ENCODE data around the gene NEK8.
A peak's percentile ranks its signal among the peaks of the same experiment; 100 is the strongest.

NEK8 gene

GRCh38 chr17:28703552-28704218 is 24.9 kb upstream of the NEK8 start:
- Histone ChIP-seq H3K9ac (ENCODE audit: insufficient read length, low read depth) (no peak overlapping the region), H3K36me3 (ENCODE audit: insufficient read depth, insufficient read length, low read length) (peaks cover 75% of the 10 kb centered on the region), H3K4me1 (ENCODE audit: insufficient read depth, insufficient read length) (peaks cover 26% of the 10 kb centered on the region), H3K9me3 (ENCODE audit: insufficient read depth, low read length) (no peaks in the 10 kb centered on the region), H3K4me3 (ENCODE audit: insufficient read length, low read depth) (no peak overlapping the region), H3K27me3 (ENCODE audit: insufficient read depth, insufficient read length) (no peaks in the 10 kb centered on the region)
- no peak for DNase-seq (ENCODE audit: low read depth, low spot score)
- TF ChIP-seq YY1 (IDR thresholded peaks at IDR 0.05; ENCODE audit: insufficient read depth, insufficient read length) (no peak), SUZ12 (IDR thresholded peaks at IDR 0.05; ENCODE audit: extremely low read depth, insufficient read depth, insufficient read length) (no peak), ZNF274 (IDR thresholded peaks at IDR 0.05; ENCODE audit: low read depth, low read length) (no peak)

- no peak for DNase-seq (ENCODE audit: low read depth, low spot score)
- peaks cover 68% of the 10 kb centered on the region for H3K36me3 ChIP-seq (ENCODE audit: insufficient read depth, insufficient read length, low read length)
- H3K4me1 ChIP-seq (ENCODE audit: insufficient read depth, insufficient read length), result peaks cover 26% of the 10 kb centered on the region
- TF ChIP-seq YY1 (IDR thresholded peaks at IDR 0.05; ENCODE audit: insufficient read depth, insufficient read length) (no peak), SUZ12 (IDR thresholded peaks at IDR 0.05; ENCODE audit: extremely low read depth, insufficient read depth, insufficient read length) (no peak)
- H3K27me3 ChIP-seq (ENCODE audit: insufficient read depth, insufficient read length), result no peaks in the 10 kb centered on the region
- H3K9ac ChIP-seq (ENCODE audit: insufficient read length, low read depth), result no peak overlapping the region
- no peaks in the 10 kb centered on the region for H3K9me3 ChIP-seq (ENCODE audit: insufficient read depth, low read length)
- H3K4me3 ChIP-seq (ENCODE audit: insufficient read length, low read depth), result no peak overlapping the region
Observed at GRCh38 chr17:28704219-28704858, 24.2 kb upstream of the NEK8 start.

- DNase-seq (ENCODE audit: low read depth, low spot score), result no peak
- Histone ChIP-seq H3K36me3 (ENCODE audit: insufficient read depth, insufficient read length, low read length) (peaks cover 63% of the 10 kb centered on the region), H3K27me3 (ENCODE audit: insufficient read depth, insufficient read length) (no peaks in the 10 kb centered on the region), H3K4me3 (ENCODE audit: insufficient read length, low read depth) (no peak overlapping the region), H3K9me3 (ENCODE audit: insufficient read depth, low read length) (no peaks in the 10 kb centered on the region), H3K9ac (ENCODE audit: insufficient read length, low read depth) (peak overlapping the region; percentile 52), H3K4me1 (ENCODE audit: insufficient read depth, insufficient read length) (peaks cover 30% of the 10 kb centered on the region)
- no peak for TF ChIP-seq YY1 (IDR thresholded peaks at IDR 0.05; ENCODE audit: insufficient read depth, insufficient read length)
- no peak for TF ChIP-seq ZNF274 (IDR thresholded peaks at IDR 0.05; ENCODE audit: low read depth, low read length)
- no peak for TF ChIP-seq SUZ12 (IDR thresholded peaks at IDR 0.05; ENCODE audit: extremely low read depth, insufficient read depth, insufficient read length)
Observed at GRCh38 chr17:28705074-28705659, 23.4 kb upstream of the NEK8 start.

GRCh38 chr17:28705728-28706334 is 22.8 kb upstream of the NEK8 start:
- no peak overlapping the region for H3K9ac ChIP-seq (ENCODE audit: insufficient read length, low read depth)
- TF ChIP-seq ZNF274 (IDR thresholded peaks at IDR 0.05; ENCODE audit: low read depth, low read length) (no peak), SUZ12 (IDR thresholded peaks at IDR 0.05; ENCODE audit: extremely low read depth, insufficient read depth, insufficient read length) (no peak), YY1 (IDR thresholded peaks at IDR 0.05; ENCODE audit: insufficient read depth, insufficient read length) (no peak)
- H3K4me3 ChIP-seq (ENCODE audit: insufficient read length, low read depth), result no peak overlapping the region
- peaks cover 29% of the 10 kb centered on the region for H3K4me1 ChIP-seq (ENCODE audit: insufficient read depth, insufficient read length)
- no peak for DNase-seq (ENCODE audit: low read depth, low spot score)
- H3K27me3 ChIP-seq (ENCODE audit: insufficient read depth, insufficient read length), result no peaks in the 10 kb centered on the region
- no peaks in the 10 kb centered on the region for H3K9me3 ChIP-seq (ENCODE audit: insufficient read depth, low read length)
- H3K36me3 ChIP-seq (ENCODE audit: insufficient read depth, insufficient read length, low read length), result peaks cover 56% of the 10 kb centered on the region

- DNase-seq (ENCODE audit: low read depth, low spot score), result no peak
- Histone ChIP-seq H3K9ac (ENCODE audit: insufficient read length, low read depth) (no peak overlapping the region), H3K36me3 (ENCODE audit: insufficient read depth, insufficient read length, low read length) (peaks cover 48% of the 10 kb centered on the region), H3K9me3 (ENCODE audit: insufficient read depth, low read length) (no peaks in the 10 kb centered on the region), H3K4me3 (ENCODE audit: insufficient read length, low read depth) (no peak overlapping the region), H3K27me3 (ENCODE audit: insufficient read depth, insufficient read length) (no peaks in the 10 kb centered on the region), H3K4me1 (ENCODE audit: insufficient read depth, insufficient read length) (peaks cover 23% of the 10 kb centered on the region)
- TF ChIP-seq YY1 (IDR thresholded peaks at IDR 0.05; ENCODE audit: insufficient read depth, insufficient read length) (no peak), SUZ12 (IDR thresholded peaks at IDR 0.05; ENCODE audit: extremely low read depth, insufficient read depth, insufficient read length) (no peak), ZNF274 (IDR thresholded peaks at IDR 0.05; ENCODE audit: low read depth, low read length) (no peak)
Observed at GRCh38 chr17:28706471-28707338, 21.9 kb upstream of the NEK8 start.

GRCh38 chr17:28707339-28707720 is 21.3 kb upstream of the NEK8 start:
- DNase-seq (ENCODE audit: low read depth, low spot score), result no peak
- Histone ChIP-seq H3K27me3 (ENCODE audit: insufficient read depth, insufficient read length) (no peaks in the 10 kb centered on the region), H3K36me3 (ENCODE audit: insufficient read depth, insufficient read length, low read length) (peaks cover 41% of the 10 kb centered on the region), H3K4me3 (ENCODE audit: insufficient read length, low read depth) (no peak overlapping the region), H3K4me1 (ENCODE audit: insufficient read depth, insufficient read length) (peaks cover 17% of the 10 kb centered on the region), H3K9ac (ENCODE audit: insufficient read length, low read depth) (no peak overlapping the region), H3K9me3 (ENCODE audit: insufficient read depth, low read length) (no peaks in the 10 kb centered on the region)
- TF ChIP-seq YY1 (IDR thresholded peaks at IDR 0.05; ENCODE audit: insufficient read depth, insufficient read length) (no peak), SUZ12 (IDR thresholded peaks at IDR 0.05; ENCODE audit: extremely low read depth, insufficient read depth, insufficient read length) (no peak), ZNF274 (IDR thresholded peaks at IDR 0.05; ENCODE audit: low read depth, low read length) (no peak)

Measured in NT2/D1 (cell line).